GM19452 (cell line): Measurements from ENCODE around the gene PRPH.
A peak's percentile ranks its signal among the peaks of the same experiment; 100 is the strongest.
"Not testable (repeated sequence)": the region's sequence is repeated elsewhere in the genome, so short reads cannot be mapped to it uniquely, and the experiment has no call there.

Source experiments
- ATAC-seq: cut with Tn5 transposase; IDR thresholded peaks from one replicate; pipeline ENCODE4 v1.9.1; 2021; ENCODE audit not compliant: unreplicated experiment

Gene PRPH

DNA sequence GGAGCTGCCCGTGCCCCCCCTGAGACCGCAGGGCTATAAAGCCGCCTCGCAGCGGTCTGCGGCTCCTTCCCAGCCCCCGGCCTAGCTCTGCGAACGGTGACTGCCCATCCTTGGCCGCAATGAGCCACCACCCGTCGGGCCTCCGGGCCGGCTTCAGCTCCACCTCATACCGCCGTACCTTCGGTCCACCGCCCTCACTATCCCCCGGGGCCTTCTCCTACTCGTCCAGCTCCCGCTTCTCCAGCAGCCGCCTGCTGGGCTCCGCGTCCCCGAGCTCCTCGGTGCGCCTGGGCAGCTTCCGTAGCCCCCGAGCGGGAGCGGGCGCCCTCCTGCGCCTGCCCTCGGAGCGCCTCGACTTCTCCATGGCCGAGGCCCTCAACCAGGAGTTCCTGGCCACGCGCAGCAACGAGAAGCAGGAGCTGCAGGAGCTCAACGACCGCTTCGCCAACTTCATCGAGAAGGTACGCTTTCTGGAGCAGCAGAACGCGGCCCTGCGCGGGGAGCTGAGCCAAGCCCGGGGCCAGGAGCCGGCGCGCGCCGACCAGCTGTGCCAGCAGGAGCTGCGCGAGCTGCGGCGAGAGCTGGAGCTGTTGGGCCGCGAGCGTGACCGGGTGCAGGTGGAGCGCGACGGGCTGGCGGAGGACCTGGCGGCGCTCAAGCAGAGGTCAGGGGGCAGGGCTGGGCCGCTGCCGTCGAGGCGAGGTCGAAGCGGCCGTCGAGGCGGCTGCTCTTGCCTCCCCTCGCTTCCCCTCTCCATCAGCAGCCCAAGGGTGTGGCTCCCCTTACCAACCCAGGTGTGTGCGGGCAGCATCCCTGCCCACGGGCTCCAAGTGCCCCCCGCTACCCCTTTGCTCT lies at the start of gene PRPH:
Gene PRPH, plus strand, starts transcription at position 66 of the 855 bp plus-strand sequence. Its CDS starts 54 bp downstream, at position 120.
- no peak for ATAC-seq

DNA sequence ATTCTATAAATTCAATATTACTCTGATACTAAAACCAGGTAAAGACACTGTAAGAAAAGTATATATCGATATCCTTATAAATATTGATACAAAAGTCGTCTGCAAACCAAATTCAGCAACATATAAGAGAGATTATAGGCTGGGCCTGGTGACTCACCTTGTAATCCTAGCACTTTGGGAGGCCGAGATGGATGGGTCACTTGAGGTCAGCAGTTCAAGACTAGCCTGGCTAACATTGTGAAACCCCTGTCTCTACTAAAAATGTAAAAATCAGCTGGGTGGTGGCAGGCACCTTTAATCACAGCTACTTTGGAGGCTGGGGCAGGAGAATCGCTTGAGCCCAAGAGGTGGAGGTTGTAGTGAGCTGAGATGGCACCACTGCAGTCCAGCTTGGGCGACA lies 43.6 kb upstream of the PRPH start:
- no peak for ATAC-seq

DNA sequence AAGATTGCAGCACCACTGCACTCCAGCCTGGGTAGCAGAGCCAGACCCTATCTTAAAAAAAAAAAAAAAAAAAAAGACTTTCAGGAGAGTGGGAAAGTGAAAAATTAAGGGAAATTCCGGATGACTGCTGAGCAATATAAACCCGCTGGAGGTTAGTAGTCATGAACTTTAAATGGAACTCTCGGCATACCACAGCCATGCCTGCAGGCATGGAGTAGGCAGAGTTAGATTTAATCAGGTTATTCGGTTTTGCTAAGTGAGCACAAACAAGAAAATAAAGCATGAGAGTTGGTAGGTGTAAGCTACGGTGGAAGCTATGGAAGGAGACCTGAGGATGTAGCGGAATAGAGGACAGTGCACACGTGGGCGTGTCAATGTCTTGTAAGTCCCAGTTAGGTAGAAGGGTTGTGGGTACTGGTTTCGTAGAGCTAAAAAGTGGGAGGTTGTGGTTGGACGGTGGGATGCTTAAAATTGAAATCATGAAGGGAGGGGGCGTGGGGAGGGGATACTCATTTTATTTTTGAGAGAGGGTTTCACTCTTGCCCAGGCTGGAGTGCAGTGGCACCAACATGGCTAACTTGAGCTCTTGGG lies 41.8 kb upstream of the PRPH start:
- no peak for ATAC-seq

DNA sequence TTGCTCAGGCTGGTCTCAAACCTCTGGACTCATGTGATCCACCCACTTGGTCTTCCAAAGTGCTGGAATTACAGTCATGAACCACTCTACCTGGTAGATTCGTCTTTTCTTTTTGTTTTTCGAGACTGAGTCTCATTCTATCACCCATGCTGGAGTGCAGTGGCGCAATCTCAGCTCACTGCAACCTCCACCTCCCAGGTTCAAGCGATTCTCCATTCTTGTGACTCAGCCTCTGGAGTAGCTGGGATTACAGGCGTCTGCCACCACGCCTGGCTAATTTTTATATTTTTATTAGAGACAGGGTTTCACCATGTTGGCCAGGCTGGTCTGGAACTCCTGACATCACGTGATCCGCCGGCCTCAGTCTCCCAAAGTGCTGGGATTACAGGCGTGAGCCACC lies 39.5 kb upstream of the PRPH start:
- ATAC-seq: not testable (repeated sequence)

DNA sequence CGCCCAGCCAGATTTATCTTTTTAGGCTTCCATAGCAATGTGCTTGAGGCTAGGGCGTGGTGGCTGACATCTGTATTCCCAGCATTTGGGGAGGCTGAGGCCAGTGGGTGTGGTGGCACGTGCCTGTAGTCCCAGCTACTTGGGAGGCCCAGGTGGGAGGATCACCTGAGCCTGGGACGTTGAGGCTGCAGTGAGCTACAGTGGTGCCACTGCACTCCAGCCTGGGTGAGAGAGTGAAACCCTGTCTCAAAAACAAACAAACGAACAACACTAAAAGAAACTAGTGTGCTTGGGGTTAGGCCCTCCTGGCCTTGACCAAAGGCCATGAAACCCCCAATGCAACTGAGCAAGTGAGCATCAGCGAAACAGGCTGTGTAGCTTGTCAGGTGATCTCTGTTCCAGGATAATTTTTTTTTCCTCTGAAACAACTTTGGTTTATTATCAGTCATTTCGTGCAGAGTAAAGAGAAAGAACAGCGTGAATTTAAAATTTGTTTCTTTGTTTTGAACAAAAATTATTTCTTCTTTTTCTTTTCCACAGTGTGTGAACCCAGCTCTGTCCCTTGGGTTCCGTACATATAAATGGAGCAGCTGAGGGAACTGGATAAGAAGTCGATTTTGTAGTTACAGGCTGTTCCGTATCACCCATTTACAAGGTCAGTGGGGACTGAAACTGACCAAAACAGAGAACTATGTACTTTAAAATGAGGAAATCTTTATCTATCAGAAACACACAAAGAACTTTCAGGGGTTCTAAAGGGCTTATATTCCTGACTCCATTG lies 38.9 kb upstream of the PRPH start:
- no peak for ATAC-seq

DNA sequence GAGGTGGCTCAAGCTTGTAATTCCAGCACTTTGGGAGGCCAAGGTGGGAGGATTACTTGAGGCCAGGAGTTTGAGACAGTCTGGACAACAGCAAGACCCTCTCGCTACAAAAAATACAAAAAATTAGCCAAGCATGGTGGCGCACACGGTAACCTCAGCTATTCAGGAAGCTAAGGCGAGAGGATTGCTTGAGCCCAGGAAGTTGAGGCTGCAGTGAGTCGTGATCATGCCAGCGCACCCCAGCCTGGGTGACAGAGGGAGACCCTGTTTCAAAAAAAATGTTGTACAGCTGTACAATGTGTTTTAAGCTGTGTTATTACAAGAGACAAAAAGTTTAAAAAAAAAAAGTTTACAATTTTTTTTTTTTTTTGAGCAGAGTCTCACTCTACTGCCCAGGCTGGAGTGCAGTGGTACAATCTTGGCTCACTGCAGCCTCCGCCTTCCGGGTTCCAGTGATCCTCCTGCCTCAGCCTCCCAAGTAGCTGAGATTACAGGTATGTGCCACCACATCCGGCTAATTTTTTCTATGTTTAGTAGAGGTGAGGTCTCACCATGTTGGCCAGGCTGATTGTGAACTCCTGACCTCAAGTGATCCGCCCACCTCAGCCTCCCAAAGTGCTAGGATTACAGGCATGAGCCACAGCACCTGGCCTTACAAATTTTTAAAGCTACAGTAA lies 37.3 kb upstream of the PRPH start:
- not testable (repeated sequence) for ATAC-seq

DNA sequence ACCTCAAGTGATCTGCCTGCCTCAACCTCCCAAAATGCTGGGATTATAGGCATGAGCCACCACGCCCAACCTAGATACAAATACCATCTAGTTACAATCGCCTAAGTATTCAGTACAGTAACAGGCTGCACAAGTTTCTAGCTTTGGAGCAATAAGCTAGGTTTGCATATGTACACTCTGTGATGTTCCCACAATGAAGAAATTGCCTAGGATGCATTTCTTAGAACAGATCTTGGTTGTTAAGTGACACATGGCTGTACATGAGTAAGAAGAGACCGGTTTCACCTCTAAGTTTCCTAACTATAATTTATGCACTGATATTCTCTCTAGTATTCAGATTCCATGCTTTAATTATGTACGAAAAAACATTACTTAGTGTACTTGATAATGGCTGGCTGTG lies 35.5 kb upstream of the PRPH start:
- no peak for ATAC-seq

DNA sequence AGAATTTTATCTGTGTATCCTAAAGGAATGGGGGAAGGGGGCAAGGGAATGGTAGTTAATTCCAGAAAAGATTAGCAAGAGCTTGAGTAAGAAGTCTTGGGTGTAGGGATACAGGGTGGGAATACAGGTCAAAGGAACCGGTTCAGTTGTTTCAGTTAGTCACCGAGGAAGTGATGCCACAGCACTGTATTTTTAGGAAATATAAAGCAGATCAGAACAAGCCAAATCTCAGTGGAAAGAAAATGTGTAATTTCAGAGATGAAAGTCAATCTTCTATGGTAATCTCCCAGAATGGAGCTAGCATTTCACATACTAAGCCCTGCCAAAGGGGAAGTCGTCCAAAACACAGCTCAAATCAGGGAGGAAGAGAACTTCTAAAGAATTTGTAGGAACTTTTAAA lies 34.8 kb upstream of the PRPH start:
- ATAC-seq: no peak

DNA sequence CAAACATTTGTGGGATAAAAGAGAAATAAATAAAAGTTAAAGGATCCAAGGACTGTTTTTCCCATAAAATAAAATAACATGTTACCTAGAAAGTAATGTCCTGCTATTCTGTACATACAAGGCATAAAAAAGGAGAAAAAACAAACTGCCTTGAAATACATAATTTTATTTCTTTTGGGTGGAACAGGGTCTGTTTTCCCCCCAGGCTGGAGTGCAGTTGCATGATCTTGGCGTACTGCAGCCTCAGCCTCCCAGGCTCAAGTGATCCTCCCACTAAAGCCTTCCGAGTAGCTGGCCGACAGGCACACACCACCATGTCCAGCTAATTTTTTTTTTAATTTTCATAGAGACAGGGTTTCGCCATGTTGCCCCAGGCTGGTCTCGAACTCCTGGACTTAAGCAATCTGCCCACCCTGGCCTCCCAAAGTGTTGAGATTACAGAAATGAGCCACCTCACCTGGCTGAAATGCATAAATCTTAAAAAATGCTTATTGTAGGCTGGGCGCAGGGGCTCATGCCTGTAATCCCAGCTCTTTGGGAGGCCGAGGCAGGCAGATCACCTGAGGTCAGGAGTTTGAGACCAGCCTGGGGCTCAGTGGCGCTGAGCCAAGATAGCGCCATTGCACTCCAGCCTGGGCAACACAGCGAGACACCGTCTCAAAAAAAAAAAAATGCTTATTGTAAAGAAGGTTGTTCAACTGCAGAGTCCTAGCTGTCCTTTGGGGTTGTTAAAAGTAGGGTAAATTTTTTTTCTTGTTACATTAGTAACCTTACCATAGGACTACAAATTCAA lies 34.2 kb upstream of the PRPH start:
- no peak for ATAC-seq

DNA sequence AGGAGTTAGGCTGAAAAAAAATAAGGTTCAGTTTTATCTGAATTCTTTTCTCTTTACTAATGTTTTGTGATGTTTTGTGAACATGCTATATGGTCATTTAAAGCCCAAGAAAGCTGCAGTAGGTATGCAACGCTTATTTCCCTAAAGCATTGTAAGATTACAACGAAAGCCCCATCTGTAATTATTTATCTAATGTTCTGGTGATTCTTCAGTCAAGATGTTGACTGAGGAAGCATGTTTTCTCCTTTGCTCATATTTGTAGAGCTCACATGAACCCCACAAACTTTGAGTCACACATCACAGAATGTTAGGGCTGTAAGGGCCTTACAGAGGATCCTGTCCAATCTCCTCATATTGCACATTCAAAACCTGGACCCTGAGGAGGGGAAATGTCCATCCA lies 33.2 kb upstream of the PRPH start:
- ATAC-seq: no peak

DNA sequence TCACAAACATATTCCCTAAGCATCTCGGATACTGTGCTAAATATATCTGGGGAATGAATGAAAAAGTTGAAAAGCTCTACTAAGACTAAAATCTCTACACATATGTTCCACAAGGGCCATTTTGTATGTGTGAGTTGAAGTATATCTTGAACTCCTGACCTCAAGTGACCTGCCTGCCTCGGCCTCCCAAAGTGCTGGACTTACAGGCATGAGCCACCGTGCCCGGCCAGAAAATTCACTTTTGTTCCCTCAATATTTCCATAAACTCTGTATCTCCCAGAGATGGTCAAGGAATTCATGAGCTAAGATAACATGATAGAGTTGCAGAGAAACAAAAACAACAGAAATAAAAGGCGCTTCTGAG lies 31.6 kb upstream of the PRPH start:
- no peak for ATAC-seq

DNA sequence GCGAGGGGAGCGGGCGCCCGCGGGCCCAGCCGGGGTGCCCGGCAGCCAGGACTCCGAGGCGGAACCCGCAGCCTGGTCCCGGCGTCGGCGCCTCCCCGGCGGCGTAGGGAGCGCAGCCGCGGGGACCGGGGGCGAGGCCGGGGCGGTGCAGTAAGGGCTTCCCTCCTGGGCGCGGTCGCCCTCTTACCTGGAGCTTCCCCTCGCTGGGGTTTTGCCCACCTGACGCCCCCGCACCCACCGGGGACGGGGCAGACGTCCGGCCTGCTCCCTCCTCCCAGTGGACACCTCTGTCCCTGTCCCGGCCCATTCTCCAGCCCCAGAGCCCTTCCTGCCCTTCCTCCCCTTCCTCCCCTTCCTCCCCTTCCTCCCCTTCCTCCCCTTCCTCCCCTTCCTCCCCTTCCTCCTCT lies 30.5 kb upstream of the PRPH start:
- peak; percentile 39 for ATAC-seq

DNA sequence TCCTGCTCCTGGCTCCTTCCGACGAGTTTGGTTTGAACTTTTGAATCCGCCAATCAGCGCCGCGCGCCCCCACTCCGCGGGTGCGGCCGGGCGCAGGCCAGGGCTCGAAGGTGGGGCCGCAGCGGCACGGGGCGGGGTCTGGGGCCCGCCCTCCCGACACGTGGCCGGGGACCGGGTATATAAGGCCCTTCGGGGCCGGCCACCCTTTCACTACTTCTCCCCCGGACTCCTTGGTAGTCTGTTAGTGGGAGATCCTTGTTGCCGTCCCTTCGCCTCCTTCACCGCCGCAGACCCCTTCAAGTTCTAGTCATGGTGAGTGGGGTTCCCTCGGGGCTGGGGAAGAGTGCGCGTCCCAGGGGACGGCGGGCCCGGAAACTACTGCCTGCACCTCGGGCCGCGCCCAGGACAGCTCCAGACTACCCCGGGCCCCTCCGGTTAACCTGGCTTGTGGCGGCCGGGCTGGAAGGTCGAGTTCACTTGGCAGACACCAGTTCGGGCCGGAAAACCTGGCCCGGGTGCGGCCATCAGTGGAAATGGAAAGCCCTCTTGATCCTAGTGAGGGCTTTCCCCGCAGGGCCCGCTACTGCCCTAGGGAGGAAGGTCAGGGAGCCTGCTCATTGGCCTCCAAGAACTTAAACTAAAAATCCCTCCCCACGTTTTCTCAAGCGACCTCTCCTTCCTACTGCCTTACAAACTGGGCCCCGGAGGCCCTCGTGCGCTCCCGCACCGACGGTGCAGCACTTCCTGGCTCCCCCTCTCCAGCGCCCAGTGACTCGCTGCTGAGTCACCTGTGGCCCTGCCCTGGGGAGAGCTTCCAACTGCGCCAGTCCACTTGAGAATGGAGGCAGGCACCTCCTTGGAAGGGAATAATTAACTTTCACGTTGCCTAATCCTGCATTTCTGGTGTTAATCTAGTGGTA lies 29.8 kb upstream of the PRPH start, which contains the start of gene TUBA1C:
Gene TUBA1C, plus strand, starts transcription at position 210 of the 920 bp plus-strand sequence. Its CDS starts 100 bp downstream, at position 310.
- ATAC-seq: peak; percentile 73

DNA sequence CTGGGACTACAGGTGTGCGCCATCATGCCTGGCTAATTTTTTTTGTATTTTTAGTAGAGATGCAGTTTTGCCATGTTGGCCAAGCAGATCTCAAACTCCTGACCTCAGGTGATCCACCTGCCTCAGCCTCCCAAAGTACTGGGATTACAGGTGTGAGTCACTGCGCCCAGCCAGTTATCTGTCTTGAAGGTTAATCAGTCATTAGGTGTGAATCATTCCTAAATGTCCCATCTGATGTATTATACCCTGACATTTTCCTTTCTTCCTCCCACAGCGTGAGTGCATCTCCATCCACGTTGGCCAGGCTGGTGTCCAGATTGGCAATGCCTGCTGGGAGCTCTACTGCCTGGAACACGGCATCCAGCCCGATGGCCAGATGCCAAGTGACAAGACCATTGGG lies 25.8 kb upstream of the PRPH start:
- ATAC-seq: not testable (repeated sequence)

DNA sequence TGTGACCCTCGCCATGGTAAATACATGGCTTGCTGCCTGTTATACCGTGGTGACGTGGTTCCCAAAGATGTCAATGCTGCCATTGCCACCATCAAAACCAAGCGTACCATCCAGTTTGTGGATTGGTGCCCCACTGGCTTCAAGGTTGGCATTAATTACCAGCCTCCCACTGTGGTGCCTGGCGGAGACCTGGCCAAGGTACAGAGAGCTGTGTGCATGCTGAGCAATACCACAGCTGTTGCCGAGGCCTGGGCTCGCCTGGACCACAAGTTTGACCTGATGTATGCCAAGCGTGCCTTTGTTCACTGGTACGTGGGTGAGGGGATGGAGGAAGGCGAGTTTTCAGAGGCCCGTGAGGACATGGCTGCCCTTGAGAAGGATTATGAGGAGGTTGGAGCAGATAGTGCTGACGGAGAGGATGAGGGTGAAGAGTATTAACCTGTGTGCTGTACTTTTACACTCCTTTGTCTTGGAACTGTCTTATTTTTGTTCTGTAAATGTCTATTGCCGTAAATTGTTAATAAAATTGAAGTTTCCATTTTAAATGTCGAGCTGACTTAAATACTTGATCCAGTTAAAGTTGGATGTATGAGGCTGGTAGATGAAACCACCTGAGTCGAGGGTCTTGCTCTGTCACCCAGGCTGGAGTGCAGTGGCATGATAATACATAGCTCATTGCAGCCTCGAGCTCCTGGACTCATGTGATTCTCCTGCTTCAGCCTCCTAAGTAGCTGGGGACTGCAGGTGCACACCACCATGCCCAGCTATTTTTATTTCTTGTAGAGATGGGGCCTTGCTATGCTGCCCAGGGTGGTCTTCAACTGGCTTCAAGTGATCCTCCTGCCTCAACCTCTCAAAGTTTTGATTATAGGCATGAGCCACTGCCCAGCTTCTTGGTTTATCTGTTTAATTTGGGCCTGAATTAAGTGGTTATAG lies 21.9 kb upstream of the PRPH start:
- no peak for ATAC-seq

DNA sequence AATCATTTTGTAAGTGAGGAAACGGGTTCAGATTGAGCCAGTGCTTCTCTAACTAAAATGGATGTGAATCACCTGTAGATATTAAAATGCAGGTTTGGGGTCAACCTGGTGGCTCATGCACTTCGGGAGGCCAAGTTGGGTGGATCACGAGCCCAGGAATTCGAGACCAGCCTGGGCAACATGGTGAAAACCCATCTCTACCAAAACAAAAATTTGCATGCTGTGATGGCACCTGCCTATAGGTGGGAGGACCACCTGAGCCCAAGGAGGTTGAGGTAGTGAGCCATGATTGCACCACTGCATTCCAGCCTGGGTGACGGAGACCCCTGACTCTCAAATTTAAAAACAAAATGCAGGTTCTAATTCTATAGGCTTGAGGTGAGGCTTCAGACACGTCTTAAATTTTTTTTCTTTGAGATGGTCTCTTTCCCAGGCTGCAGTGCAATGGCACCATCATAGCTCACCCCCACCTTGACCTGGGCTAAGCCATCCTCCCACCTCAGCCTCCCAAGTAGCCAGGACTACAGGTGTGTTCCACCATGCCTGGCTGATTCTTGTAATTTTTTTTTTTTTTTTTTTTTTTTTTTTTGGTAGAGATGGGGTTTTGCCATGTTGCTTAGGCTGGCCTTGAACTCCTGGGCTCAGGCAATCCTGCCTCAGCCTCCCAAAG lies 21.1 kb upstream of the PRPH start:
- no peak for ATAC-seq

DNA sequence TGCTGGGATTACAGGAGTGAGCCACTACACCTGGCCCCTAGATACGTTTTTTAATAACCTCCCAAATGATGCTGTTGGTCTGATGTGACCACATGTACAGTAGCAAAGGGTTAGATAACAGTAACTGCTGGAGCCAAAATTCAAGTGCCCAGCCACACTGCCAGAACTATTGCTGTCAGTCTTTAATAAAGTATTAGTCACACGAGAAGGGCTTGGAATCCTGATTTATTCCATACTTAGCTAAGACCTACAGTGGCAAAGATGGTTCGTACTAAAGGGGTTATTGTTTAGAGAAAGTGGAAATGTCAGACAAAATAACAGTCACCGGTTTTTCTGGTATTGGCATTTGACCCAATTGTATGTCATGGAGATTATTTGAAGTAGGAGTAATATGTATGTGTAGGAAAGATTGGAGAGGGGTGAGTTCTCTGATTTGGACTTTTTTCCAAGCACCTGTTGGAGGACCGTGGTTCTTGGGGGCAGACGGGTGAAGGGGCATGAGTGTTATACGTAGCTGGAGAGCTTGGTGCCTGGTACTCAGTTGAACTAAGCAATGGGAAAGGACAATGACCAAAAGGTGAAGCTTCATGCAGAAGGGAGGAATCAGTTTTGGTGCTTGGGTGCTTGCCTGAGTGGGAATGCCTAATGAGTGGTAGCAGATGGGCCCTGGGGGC lies 20.4 kb upstream of the PRPH start:
- no peak for ATAC-seq
